NK-92 (cell line): ENCODE results near the gene LIMS2.

Source experiments
- DNase-seq: peaks from one replicate; lab custom pipeline; 2025; ENCODE audit not compliant: unreplicated experiment; lab: John Stamatoyannopoulos, UW

The LIMS2 gene

GRCh38 chr2:127623388-127624319 is 51.7 kb downstream of the LIMS2 start:
- no peak for DNase-seq

- DNase-seq: no peak
These were observed 52.6 kb downstream of the LIMS2 start for GRCh38 chr2:127622561-127623387.

- no peak for DNase-seq
These were observed 53.3 kb downstream of the LIMS2 start for GRCh38 chr2:127621981-127622431.

- DNase-seq: no peak
These were observed 54.5 kb downstream of the LIMS2 start for GRCh38 chr2:127620866-127621265.

GRCh38 chr2:127619877-127620705 is 55.2 kb downstream of the LIMS2 start:
- DNase-seq: no peak

- no peak for DNase-seq
These were observed 56.1 kb downstream of the LIMS2 start for GRCh38 chr2:127619203-127619590.

- no peak for DNase-seq
These were observed 56.7 kb downstream of the LIMS2 start for GRCh38 chr2:127618551-127619202.

- DNase-seq: no peak
These were observed 59.7 kb downstream of the LIMS2 start for GRCh38 chr2:127615511-127616166.

- DNase-seq: no peak
These were observed 60.6 kb downstream of the LIMS2 start for GRCh38 chr2:127614731-127615130.

GRCh38 chr2:127614246-127614645 is 61.1 kb downstream of the LIMS2 start:
- DNase-seq: no peak

GRCh38 chr2:127612111-127612822 is 63.1 kb downstream of the LIMS2 start:
- DNase-seq: no peak

- no peak for DNase-seq
These were observed 64.0 kb downstream of the LIMS2 start for GRCh38 chr2:127611076-127611925.

- DNase-seq: no peak
These were observed 64.8 kb downstream of the LIMS2 start for GRCh38 chr2:127610561-127610960.

- no peak for DNase-seq
These were observed 65.5 kb downstream of the LIMS2 start for GRCh38 chr2:127609818-127610217.

GRCh38 chr2:127609031-127609751 is 66.1 kb downstream of the LIMS2 start:
- no peak for DNase-seq

GRCh38 chr2:127608061-127609030 is 67.0 kb downstream of the LIMS2 start:
- DNase-seq: no peak
